T-helper 2 cell treated with Interferon-gamma antibody and Interleukin-4, amounts not matched to agents 5 μg/mL and 100 μg/mL, for 36 hours (primary cell): Measurements from ENCODE around the gene ZNF408.
"Not testable (repeated sequence)": the region's sequence is repeated elsewhere in the genome, so short reads cannot be mapped to it uniquely, and the experiment has no call there.

Experiments used
- DNase-seq: peaks from one replicate; pipeline ENCODE4 v3.0.0; 2021; ENCODE audit warnings: low spot score
- H3K27ac Mint-ChIP-seq: one replicate; pipeline ENCODE4 v1.8.0; 2021; ENCODE audit warnings: mild to moderate bottlenecking, mixed read lengths
- H3K27me3 Mint-ChIP-seq: one replicate; pipeline ENCODE4 v1.8.0; 2021; ENCODE audit warnings: low read depth, mixed read lengths
- H3K36me3 Mint-ChIP-seq: one replicate; pipeline ENCODE4 v1.8.0; 2021; ENCODE audit warnings: low read depth, mixed read lengths
- H3K4me1 Mint-ChIP-seq: one replicate; pipeline ENCODE4 v1.8.0; 2021; ENCODE audit warnings: low read depth, mixed read lengths
- H3K4me3 Mint-ChIP-seq: one replicate; pipeline ENCODE4 v1.8.0; 2022; ENCODE audit warnings: mild to moderate bottlenecking, moderate library complexity, mixed read lengths
- H3K9me3 Mint-ChIP-seq: one replicate; pipeline ENCODE4 v1.8.0; 2021; ENCODE audit warnings: mixed read lengths

The ZNF408 gene

DNA sequence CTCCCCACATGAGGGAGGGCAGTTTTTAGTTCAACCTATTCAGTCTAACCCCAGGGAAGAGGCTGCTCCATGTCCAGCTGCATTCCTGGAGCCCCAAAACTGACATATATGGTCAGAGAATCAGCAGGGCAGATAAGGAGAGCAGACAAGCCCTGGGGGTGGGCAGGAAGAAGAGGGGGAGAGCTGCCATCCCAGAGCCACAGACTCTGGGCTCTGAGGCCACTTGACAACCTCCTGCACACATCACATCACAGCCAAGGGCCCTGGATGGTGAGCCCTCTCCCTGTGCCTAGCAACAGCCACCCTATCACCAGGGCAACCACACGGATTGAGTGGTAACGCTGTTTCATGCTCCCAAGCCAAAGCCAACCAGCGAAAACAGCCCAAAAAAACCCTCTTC, 3.5 kb upstream of the ZNF408 start:
- DNase-seq = no peak
- Mint-ChIP-seq H3K27me3 (no peaks in the 10 kb centered on the region), H3K4me3 (no peak overlapping the region), H3K9me3 (no peaks in the 10 kb centered on the region), H3K27ac (no peak overlapping the region), H3K4me1 (peaks cover 24% of the 10 kb centered on the region), H3K36me3 (peaks cover 38% of the 10 kb centered on the region)

DNA sequence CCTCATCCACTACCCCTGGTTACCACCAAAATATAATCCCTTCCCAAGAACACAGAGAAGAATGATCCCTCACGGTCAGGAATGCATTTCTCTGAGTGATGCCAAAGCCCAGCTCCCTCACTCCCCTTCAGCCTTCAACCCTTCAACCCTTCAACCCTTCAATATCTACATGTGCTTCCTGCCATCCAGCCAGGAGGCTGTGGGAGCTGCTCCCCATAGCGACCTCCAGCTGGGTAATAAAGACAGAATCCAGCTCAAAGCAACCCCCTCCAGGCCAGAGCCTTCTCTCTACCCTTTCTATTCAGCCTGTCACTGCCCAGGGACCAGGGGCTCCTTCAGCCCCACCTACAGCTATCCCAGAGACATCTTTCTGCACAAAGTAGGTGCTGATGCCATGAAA, 3.1 kb upstream of the ZNF408 start:
- H3K4me3 Mint-ChIP-seq = no peak overlapping the region
- peaks cover 40% of the 10 kb centered on the region for H3K36me3 Mint-ChIP-seq
- no peak for DNase-seq
- peaks cover 28% of the 10 kb centered on the region for H3K4me1 Mint-ChIP-seq
- H3K27me3 Mint-ChIP-seq = no peaks in the 10 kb centered on the region
- no peaks in the 10 kb centered on the region for H3K9me3 Mint-ChIP-seq
- peak overlapping the region; percentile 32 for H3K27ac Mint-ChIP-seq

DNA sequence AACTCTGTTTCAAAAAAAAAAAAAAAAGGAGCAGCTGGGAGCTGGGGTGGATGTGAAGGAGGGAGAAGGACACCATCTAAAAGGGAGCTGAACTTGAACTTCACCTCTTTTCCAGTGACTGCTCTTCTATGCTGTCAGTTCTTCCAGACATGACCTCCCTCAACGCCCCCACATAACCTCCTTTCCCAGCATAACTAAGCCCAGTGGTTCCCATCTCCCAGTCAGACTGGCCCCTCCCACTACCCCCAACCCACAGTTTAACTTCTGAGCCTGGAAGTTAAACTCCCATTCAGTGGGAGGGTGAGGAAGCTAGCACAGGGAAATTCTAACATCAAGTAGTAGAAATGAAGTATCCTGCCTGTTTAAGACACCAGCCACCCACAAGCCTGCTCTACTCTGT, 2.2 kb upstream of the ZNF408 start:
- H3K4me3 Mint-ChIP-seq = peak overlapping the region; percentile 99
- H3K4me1 Mint-ChIP-seq = peaks cover 30% of the 10 kb centered on the region

DNA sequence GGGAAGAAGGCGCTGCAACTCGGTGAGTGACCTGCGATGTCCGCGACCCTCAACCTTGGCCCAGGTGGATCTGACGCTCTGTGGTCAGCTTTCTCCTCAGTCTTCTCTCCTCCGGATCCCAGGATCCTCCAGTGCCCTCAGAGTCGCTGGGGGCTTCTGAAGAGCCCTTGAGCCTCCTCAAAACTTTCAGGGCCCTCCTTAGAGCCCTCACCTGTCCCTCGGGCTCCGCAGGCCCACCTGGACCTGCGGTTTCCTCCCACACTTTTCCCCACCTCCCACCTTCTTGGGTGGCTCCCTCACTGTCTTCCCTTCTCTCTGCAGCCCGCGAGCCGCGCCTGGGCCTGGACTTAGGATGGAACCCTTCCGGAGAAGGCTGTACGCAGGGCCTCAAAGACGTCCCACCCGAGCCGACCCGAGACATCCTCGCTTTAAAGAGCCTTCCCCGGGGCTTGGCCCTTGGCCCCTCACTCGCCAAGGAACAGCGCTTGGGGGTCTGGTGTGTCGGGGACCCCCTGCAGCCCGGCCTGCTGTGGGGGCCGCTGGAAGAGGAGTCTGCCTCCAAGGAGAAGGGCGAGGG, 335 bp downstream of the ZNF408 start:
- DNase-seq = no peak
- Mint-ChIP-seq H3K27me3 (no peaks in the 10 kb centered on the region), H3K4me1 (peaks cover 28% of the 10 kb centered on the region), H3K9me3 (no peaks in the 10 kb centered on the region), H3K27ac (peak overlapping the region; percentile 92), H3K4me3 (peak overlapping the region; percentile 99), H3K36me3 (peaks cover 44% of the 10 kb centered on the region)

More for the DNA sequence above, 2.2 kb upstream of the ZNF408 start:
- Mint-ChIP-seq H3K27ac (peak overlapping the region; percentile 17), H3K9me3 (no peaks in the 10 kb centered on the region), H3K36me3 (peaks cover 48% of the 10 kb centered on the region), H3K27me3 (no peaks in the 10 kb centered on the region)
- no peak for DNase-seq

DNA sequence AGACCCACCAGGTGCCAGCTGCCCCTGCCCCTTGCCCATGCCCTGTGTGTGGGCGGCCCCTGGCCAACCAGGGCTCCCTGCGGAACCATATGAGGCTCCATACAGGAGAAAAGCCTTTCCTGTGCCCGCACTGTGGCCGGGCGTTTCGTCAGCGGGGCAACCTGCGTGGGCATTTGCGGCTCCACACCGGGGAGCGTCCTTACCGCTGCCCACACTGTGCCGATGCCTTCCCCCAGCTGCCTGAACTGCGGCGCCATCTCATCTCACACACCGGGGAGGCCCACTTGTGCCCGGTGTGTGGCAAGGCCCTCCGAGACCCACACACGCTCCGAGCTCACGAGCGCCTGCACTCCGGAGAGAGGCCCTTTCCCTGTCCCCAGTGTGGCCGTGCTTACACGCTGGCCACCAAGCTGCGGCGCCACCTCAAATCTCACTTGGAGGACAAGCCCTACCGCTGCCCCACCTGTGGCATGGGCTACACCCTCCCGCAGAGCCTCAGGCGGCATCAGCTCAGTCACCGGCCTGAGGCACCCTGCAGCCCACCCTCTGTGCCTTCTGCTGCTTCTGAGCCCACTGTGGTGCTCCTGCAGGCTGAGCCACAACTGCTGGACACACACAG, 4.3 kb downstream of the ZNF408 start:
- H3K27ac Mint-ChIP-seq = no peak overlapping the region
- H3K9me3 Mint-ChIP-seq = no peaks in the 10 kb centered on the region
- no peaks in the 10 kb centered on the region for H3K27me3 Mint-ChIP-seq
- H3K4me3 Mint-ChIP-seq = no peak overlapping the region
- peaks cover 14% of the 10 kb centered on the region for H3K4me1 Mint-ChIP-seq
- no peak for DNase-seq
- H3K36me3 Mint-ChIP-seq = peaks cover 49% of the 10 kb centered on the region

DNA sequence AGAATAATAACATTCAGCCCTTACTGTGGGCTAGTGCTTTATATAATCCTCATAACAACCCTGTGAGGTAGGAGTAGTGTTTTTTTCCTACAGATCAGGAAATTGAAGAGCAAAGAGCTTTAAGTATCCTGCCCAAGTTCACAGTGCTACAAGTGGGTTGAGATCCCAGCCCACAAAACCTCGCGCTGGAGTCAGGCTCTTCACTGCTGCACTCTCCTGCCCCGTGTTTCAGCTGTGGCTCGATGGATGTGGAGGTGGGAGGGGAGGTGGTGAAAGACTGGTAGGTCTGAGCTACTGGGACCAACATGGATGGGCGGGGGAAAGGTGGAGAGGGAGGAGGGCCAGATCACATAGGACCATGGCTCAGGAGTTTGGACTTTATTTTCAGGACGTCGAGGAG, 6.1 kb downstream of the ZNF408 start:
- Mint-ChIP-seq H3K27me3 (no peaks in the 10 kb centered on the region), H3K27ac (no peak overlapping the region), H3K9me3 (no peaks in the 10 kb centered on the region), H3K36me3 (peaks cover 38% of the 10 kb centered on the region), H3K4me3 (no peak overlapping the region), H3K4me1 (peaks cover 9% of the 10 kb centered on the region)
- DNase-seq = no peak

DNA sequence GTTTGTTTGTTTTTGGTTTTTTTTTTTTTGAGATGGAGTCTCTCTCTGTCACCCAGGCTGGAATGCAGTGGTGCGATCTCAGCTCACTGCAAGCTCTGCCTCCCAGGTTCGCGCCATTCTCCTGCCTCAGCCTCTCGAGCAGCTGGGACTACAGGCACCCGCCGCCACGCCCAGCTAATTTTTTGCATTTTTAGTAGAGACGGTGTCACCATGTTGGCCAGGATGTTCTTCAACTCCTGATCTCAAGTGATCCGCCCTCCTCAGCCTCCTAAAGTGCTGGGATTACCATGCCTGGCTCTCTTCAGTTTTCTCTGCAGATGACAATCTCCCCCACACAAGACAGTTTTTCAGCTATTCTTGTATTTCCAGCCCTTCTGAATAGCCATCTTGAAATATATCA, 8.5 kb downstream of the ZNF408 start:
- not testable (repeated sequence) for H3K27ac Mint-ChIP-seq, H3K9me3 Mint-ChIP-seq, H3K4me1 Mint-ChIP-seq

DNA sequence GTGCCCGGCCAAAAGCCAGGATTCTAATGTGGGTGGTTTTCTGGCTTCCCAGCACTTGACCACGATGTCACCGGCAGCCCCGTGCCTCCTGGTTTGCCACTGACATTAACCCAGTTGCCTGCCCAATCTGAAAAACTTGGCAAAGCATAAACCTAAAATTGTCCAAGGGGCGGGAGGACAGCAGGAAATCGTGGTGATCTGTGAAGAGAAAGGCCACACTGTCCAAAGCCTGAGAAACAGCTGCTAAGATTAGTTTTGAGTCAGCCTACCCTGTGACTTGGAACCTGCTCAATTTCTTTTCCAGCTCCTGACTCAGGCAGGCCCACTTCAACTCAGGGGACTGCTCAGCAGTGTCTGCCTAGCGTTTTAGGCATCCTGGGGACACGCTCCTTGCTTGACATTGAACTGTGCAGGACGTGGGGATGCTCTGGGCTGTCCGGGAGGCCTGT, 10.0 kb downstream of the ZNF408 start:
- Mint-ChIP-seq H3K4me1 (no peaks in the 10 kb centered on the region), H3K27me3 (no peaks in the 10 kb centered on the region), H3K27ac (no peak overlapping the region), H3K4me3 (no peak overlapping the region), H3K9me3 (no peaks in the 10 kb centered on the region), H3K36me3 (peaks cover 12% of the 10 kb centered on the region)
- no peak for DNase-seq

More for the DNA sequence above, 8.5 kb downstream of the ZNF408 start:
- H3K27me3 Mint-ChIP-seq, H3K4me3 Mint-ChIP-seq, DNase-seq: not testable (repeated sequence)
- H3K36me3 Mint-ChIP-seq = peaks cover 21% of the 10 kb centered on the region

DNA sequence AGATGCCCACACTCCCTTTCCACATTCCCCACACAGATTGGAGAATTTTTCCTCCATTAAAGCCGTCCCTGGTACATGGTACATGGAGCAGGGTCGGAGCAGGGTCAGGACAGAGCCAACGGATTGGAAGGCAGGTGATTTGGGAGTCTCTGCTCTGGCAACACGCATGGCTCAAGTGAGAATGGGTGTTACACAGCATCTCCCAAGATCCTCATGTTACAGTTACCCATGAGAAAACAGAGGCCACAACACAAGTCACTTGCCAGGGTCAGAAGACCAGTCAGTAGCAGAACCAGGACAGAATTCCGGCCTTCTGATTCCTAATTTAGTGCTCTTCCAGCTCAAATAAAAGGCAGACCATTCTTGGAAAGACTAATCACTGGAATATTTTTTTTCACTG, 10.5 kb downstream of the ZNF408 start:
- Mint-ChIP-seq H3K27ac (no peak overlapping the region), H3K27me3 (no peaks in the 10 kb centered on the region), H3K4me1 (no peaks in the 10 kb centered on the region), H3K9me3 (no peaks in the 10 kb centered on the region), H3K4me3 (no peak overlapping the region), H3K36me3 (peaks cover 12% of the 10 kb centered on the region)
- no peak for DNase-seq

DNA sequence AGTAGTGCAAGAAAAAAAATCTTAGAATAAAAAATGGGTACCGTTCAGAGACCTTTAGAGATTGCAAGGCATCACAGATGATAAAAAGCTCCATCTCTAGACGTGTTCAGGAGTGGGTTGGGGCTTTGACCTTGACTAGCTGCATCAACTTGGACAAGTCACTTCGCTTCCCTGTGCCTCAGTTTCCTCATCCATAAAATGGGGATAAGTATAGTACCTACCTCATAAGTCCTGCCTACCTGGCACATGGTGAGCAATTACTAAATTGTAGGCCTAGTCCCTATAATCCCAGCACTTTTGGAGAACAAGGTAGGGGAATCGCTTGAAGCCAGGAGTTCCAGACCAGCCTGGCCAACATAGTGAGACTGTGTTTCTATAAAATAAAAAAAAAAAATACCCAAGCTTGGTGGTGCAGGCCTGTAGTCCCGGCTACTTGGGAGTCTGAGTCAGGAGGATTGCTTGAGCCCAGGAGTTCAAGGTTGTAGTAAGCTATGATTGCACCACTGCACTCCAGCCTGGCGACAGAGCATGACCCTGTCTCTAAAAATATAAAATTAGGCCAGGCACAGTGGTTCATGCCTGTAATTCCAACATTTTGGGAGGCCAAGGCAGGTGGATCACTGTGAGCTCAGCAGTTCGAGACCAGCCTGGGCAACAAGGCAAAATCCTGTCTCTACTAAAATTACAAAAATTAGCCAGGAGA, 12.2 kb downstream of the ZNF408 start:
- DNase-seq = no peak
- H3K4me1 Mint-ChIP-seq = peaks cover under 1% of the 10 kb centered on the region
- no peaks in the 10 kb centered on the region for H3K27me3 Mint-ChIP-seq
- H3K27ac Mint-ChIP-seq = no peak overlapping the region
- no peak overlapping the region for H3K4me3 Mint-ChIP-seq
- no peaks in the 10 kb centered on the region for H3K36me3 Mint-ChIP-seq
- no peaks in the 10 kb centered on the region for H3K9me3 Mint-ChIP-seq

DNA sequence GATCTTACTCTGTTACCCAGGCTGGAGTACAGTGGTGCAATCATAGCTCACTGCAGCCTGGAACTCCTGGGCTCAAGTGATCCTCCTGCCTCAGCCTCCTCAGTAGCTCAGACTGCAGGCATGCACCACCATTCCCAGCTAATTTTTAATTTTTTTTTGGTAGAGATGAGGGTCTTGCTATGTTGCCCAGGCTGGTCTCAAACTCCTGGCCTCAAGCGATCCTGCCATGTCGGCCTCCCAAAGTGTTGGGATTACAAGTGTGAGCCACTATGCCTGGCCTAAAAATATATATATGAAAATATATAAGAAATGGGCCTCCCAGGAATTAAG, 17.0 kb downstream of the ZNF408 start:
- not testable (repeated sequence) for H3K4me3 Mint-ChIP-seq, H3K4me1 Mint-ChIP-seq, H3K27ac Mint-ChIP-seq, H3K9me3 Mint-ChIP-seq, H3K27me3 Mint-ChIP-seq, DNase-seq, H3K36me3 Mint-ChIP-seq

DNA sequence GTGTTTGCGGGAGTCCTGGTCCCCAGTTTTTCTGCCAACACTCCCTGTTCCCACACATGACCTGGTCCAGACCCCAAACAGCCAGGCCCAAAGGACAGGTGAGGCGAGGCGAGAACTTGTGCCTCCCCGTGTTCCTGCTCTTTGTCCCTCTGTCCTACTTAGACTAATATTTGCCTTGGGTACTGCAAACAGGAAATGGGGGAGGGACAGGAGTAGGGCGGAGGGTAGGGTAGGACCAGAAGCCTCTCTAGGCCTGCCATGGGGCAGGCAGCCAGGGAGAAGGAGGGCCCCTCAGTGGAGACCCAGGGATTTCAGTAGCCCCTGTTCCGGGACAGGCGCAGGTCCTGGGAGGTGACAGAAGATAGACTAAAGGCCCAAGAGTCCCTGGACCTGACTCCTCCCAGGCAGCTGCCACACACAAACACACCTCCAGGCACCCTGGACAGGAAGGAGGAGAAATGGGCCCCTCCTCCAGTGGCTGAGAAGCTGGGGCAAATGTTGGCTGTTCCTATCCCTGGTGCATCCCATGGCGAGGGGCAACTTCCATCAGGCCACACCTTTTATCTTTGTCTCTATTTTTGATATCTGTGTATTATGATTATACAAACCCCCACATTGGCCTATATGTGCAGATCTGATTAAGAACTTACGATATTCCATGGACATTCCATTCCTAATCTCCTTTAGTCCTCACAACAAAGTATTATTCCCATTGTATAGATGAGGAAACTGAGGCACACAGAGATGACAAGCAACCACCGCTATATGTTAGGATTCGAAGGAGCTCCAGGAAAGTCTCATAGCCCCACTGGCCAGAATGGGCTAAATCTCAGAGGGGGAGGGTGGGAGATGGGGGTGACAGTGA, 17.6 kb downstream of the ZNF408 start:
- Mint-ChIP-seq H3K36me3 (no peaks in the 10 kb centered on the region), H3K27ac (no peak overlapping the region), H3K9me3 (no peaks in the 10 kb centered on the region), H3K27me3 (no peaks in the 10 kb centered on the region), H3K4me1 (peaks cover 6% of the 10 kb centered on the region), H3K4me3 (no peak overlapping the region)
- DNase-seq = no peak

DNA sequence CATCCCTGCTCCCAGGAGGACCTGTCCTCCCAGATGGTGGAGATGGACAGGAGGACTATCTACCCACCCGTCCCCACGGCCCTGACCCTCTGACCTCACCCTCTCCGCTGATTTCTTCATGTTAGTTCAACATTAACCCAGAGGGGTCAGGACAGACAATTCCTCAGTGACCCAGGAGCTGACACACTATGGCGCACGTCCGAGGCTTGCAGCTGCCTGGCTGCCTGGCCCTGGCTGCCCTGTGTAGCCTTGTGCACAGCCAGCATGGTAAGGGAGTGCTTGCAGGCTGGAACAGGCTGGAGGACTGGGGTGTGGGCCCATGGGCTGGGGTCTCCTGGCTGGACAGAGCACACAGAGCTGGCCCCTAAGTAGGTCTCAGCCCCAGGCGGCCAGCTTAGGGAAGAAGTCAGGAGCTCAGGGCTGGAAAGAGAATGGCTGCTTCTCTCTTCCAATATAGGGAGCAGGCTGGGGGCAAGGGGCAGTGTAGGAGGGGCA, 18.3 kb downstream of the ZNF408 start, which contains the start of gene F2:
Gene F2 (plus strand): TSS at position 166 of the 495 bp plus-strand sequence. CDS start 23 bp downstream, at position 189.
- H3K9me3 Mint-ChIP-seq = no peaks in the 10 kb centered on the region
- H3K36me3 Mint-ChIP-seq = no peaks in the 10 kb centered on the region
- no peaks in the 10 kb centered on the region for H3K27me3 Mint-ChIP-seq
- H3K4me1 Mint-ChIP-seq = peaks cover 6% of the 10 kb centered on the region
- no peak for DNase-seq
- H3K27ac Mint-ChIP-seq = no peak within 1 kb of the TSS
- H3K4me3 Mint-ChIP-seq = no peak within 1 kb of the TSS
